ENCODE measurements around the gene FHOD1.

FHOD1 gene

GRCh38 chr16:67206838-67207248 is 40.4 kb downstream of the FHOD1 start:
- DNase-seq, result no peak

- DNase-seq, result no peak
Measured at GRCh38 chr16:67206129-67206837, 41.0 kb downstream of the FHOD1 start.

GRCh38 chr16:67204076-67204475 is 43.2 kb downstream of the FHOD1 start:
- DNase-seq, result no peak

- no peak for DNase-seq
Measured at GRCh38 chr16:67202956-67203493, 44.3 kb downstream of the FHOD1 start.

GRCh38 chr16:67202426-67202825 is 44.9 kb downstream of the FHOD1 start:
- no peak for DNase-seq

- DNase-seq, result no peak
Measured at GRCh38 chr16:67201411-67202345, 45.6 kb downstream of the FHOD1 start.

GRCh38 chr16:67200491-67200890 is 46.8 kb downstream of the FHOD1 start:
- no peak for DNase-seq

- no peak for DNase-seq
Measured at GRCh38 chr16:67199808-67200198, 47.5 kb downstream of the FHOD1 start.

GRCh38 chr16:67199011-67199807 is 48.1 kb downstream of the FHOD1 start, which contains the start of gene ELMO3:
Gene ELMO3 (plus strand): TSS chr16:67199131. CDS start chr16:67199327, 196 bp downstream.
- no peak for DNase-seq

- no peak for DNase-seq
Measured at GRCh38 chr16:67198238-67198734, 49.0 kb downstream of the FHOD1 start.

- DNase-seq, result no peak
Measured at GRCh38 chr16:67197704-67198103, 49.6 kb downstream of the FHOD1 start.

GRCh38 chr16:67196881-67197280 is 50.4 kb downstream of the FHOD1 start:
- no peak for DNase-seq

- no peak for DNase-seq
Measured at GRCh38 chr16:67195676-67196075, 51.6 kb downstream of the FHOD1 start.

GRCh38 chr16:67194260-67194659 is 53.0 kb downstream of the FHOD1 start:
- no peak for DNase-seq

GRCh38 chr16:67193536-67193935 is 53.7 kb downstream of the FHOD1 start:
- DNase-seq, result no peak

GRCh38 chr16:67192781-67193361 is 54.4 kb downstream of the FHOD1 start:
- no peak for DNase-seq

GRCh38 chr16:67191995-67192681 is 55.1 kb downstream of the FHOD1 start, which contains the start of gene E2F4:
Gene E2F4 (plus strand): TSS chr16:67192155. CDS start chr16:67192228, 73 bp downstream.
- DNase-seq, result peak; percentile 37

- DNase-seq, result no peak
Measured at GRCh38 chr16:67191411-67191994, 55.8 kb downstream of the FHOD1 start.

GRCh38 chr16:67190448-67191399 is 56.6 kb downstream of the FHOD1 start:
- DNase-seq, result no peak

GRCh38 chr16:67190041-67190440 is 57.2 kb downstream of the FHOD1 start, which contains the start of gene EXOC3L1:
Gene EXOC3L1 (minus strand): TSS chr16:67190136. CDS start chr16:67189676, 460 bp downstream.
- no peak for DNase-seq
